GM12872 (cell line): Measurements from ENCODE around the gene KERA.

Experiments used
- CTCF ChIP-seq: IDR thresholded peaks from 3 replicates; pipeline ENCODE4 v1.5.1; 2011; ENCODE audit warnings: low read depth, mild to moderate bottlenecking, low read length, moderate library complexity; ENCODE audit not compliant: insufficient read depth

KERA gene

GRCh38 chr12:91007531-91008290, 50.1 kb downstream of the KERA start:
- TF ChIP-seq CTCF, result no peak

GRCh38 chr12:91004872-91005271, 53.0 kb downstream of the KERA start, which contains the start of gene EPYC:
Gene EPYC (minus strand): TSS chr12:91004972. CDS start chr12:91002565, 2,407 bp downstream.
- no peak for TF ChIP-seq CTCF

- TF ChIP-seq CTCF, result no peak
Observed at GRCh38 chr12:91003737-91004136, 54.1 kb downstream of the KERA start.

GRCh38 chr12:91001306-91001705, 56.5 kb downstream of the KERA start:
- TF ChIP-seq CTCF, result no peak
